ENCODE results near the gene RAB5A. TPM values are rescaled to one million over a fixed set of nuclear protein-coding genes. Genes with fewer than 3 reads are reported as not detected.
A peak's percentile ranks its signal among the peaks of the same experiment; 100 is the strongest.
"Not testable (repeated sequence)": the region's sequence is repeated elsewhere in the genome, so short reads cannot be mapped to it uniquely, and the experiment has no call there.

The RAB5A gene
- total RNA-seq, 4 donors from 2014 or later, result 34.1 to 76.4 (median 60.0) TPM

GRCh38 chr3:19945969-19946831 is 697 bp upstream of the RAB5A start:
- intact Hi-C loops (cut with DNase I; ENCODE audit: low total_unique reads), result loop anchor here (5.0 to 10.0 kb wide), 2 partner anchors 99 to 236 kb away; partner anchors contain the start of gene KAT2B
- H3K27me3 ChIP-seq, result no peaks in the 10 kb centered on the region
- no peaks in the 10 kb centered on the region for H3K9me3 ChIP-seq
- DNase-seq, result peak; percentile 16 to 24
- no peaks in the 10 kb centered on the region for H3K36me3 ChIP-seq
- H3K4me3 ChIP-seq, result peak overlapping the region; percentile 97 to 99
- no peaks in the 10 kb centered on the region for H3K4me1 ChIP-seq
- TF ChIP-seq POLR2A (IDR thresholded peaks at IDR 0.05) (no peak), CTCF (IDR thresholded peaks at IDR 0.05) (no peak)
- H3K27ac ChIP-seq, result peak overlapping the region; percentile 92 to 97

GRCh38 chr3:19947549-19948225 is 790 bp downstream of the RAB5A start:
- H3K36me3 ChIP-seq, result no peaks in the 10 kb centered on the region
- H3K4me3 ChIP-seq, result peak overlapping the region; percentile 97 to 99
- no peaks in the 10 kb centered on the region for H3K9me3 ChIP-seq
- peak; percentile 43 to 46 for DNase-seq
- peak overlapping the region; percentile 92 to 97 for H3K27ac ChIP-seq
- intact Hi-C loops (cut with DNase I; ENCODE audit: low total_unique reads), result loop anchor here (5.0 to 10.0 kb wide), 2 partner anchors 97 to 235 kb away; partner anchors contain the start of gene KAT2B
- peaks cover 0 to 6% of the 10 kb centered on the region in 2 donors for H3K4me1 ChIP-seq
- TF ChIP-seq CTCF (IDR thresholded peaks at IDR 0.05) (no peak), POLR2A (IDR thresholded peaks at IDR 0.05) (no peak)
- no peaks in the 10 kb centered on the region for H3K27me3 ChIP-seq

GRCh38 chr3:19948226-19948591 is 1.3 kb downstream of the RAB5A start:
- Histone ChIP-seq H3K4me1 (peaks cover 0 to 6% of the 10 kb centered on the region in 2 donors), H3K9me3 (no peaks in the 10 kb centered on the region), H3K27ac (peak overlapping the region; percentile 92 to 97), H3K4me3 (peak overlapping the region; percentile 97 to 99), H3K27me3 (no peaks in the 10 kb centered on the region), H3K36me3 (no peaks in the 10 kb centered on the region)
- intact Hi-C loops (cut with DNase I; ENCODE audit: low total_unique reads), result loop anchor here (5.0 to 10.0 kb wide), 2 partner anchors 97 to 234 kb away; partner anchors contain the start of gene KAT2B
- DNase-seq, result no peak
- TF ChIP-seq CTCF (IDR thresholded peaks at IDR 0.05), result no peak
- TF ChIP-seq POLR2A (IDR thresholded peaks at IDR 0.05), result no peak

GRCh38 chr3:19950316-19950715 is 3.4 kb downstream of the RAB5A start:
- H3K36me3 ChIP-seq, result no peaks in the 10 kb centered on the region
- no peak for DNase-seq
- no peaks in the 10 kb centered on the region for H3K9me3 ChIP-seq
- no peak overlapping the region for H3K27ac ChIP-seq
- TF ChIP-seq CTCF (IDR thresholded peaks at IDR 0.05) (no peak), POLR2A (IDR thresholded peaks at IDR 0.05) (no peak)
- intact Hi-C loops (cut with DNase I; ENCODE audit: low total_unique reads), result no loop called here
- no peak overlapping the region for H3K4me3 ChIP-seq
- H3K4me1 ChIP-seq, result peaks cover 0 to 6% of the 10 kb centered on the region in 2 donors
- no peaks in the 10 kb centered on the region for H3K27me3 ChIP-seq

GRCh38 chr3:19954676-19955075 is 7.8 kb downstream of the RAB5A start:
- no peak overlapping the region for H3K27ac ChIP-seq
- TF ChIP-seq CTCF (IDR thresholded peaks at IDR 0.05), result no peak
- TF ChIP-seq POLR2A (IDR thresholded peaks at IDR 0.05), result no peak
- no peaks in the 10 kb centered on the region for H3K27me3 ChIP-seq
- H3K9me3 ChIP-seq, result no peaks in the 10 kb centered on the region
- no peaks in the 10 kb centered on the region for H3K36me3 ChIP-seq
- peaks cover 0 to 6% of the 10 kb centered on the region in 2 donors for H3K4me1 ChIP-seq
- intact Hi-C loops (cut with DNase I; ENCODE audit: low total_unique reads), result no loop called here
- no peak overlapping the region for H3K4me3 ChIP-seq
- DNase-seq, result no peak

- H3K27me3 ChIP-seq; H3K27ac ChIP-seq; H3K4me3 ChIP-seq; H3K4me1 ChIP-seq; intact Hi-C loops (cut with DNase I; ENCODE audit: low total_unique reads); H3K9me3 ChIP-seq; DNase-seq; H3K36me3 ChIP-seq: not testable (repeated sequence)
Measured at GRCh38 chr3:19957354-19957753, 10.5 kb downstream of the RAB5A start.
